ENCODE measurements around the gene FPGS. TPM values are rescaled to one million over a fixed set of nuclear protein-coding genes. Genes with fewer than 3 reads are reported as not detected.

The FPGS gene
- total and polyA plus RNA-seq, 8 donors = 27.0 to 85.3 (median 38.9) TPM

DNA sequence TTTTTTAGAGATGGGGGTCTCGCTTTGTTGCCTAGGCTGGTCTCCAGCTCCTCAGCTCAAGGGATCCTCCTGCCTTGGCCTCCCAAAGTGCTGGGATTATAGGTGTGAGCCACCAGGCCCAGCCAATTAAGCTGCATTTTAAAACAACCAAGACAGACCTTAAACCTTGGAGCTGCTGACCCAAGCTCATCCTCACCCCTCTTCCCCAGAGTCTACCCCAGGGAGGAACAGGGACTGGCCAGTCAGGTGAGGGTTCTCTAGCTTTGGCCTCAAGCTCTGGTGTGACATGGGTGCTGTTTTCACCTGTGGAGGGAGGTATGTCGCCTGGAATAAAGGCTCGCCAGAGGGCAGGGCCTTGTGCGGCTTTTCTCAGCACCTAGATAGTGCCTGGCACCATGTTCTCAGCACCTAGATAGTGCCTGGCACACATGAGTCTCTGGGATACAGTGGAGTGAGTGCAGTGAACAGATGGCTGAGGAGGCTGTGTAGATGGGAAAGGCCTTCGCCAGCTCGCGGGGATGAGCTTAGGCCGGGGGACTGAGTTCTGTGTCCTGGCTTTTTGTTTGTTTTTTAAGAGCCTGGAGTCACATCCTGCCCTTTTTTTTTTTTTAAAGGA is 9.5 kb upstream of the FPGS start:
- TF ChIP-seq, protein P1, sequence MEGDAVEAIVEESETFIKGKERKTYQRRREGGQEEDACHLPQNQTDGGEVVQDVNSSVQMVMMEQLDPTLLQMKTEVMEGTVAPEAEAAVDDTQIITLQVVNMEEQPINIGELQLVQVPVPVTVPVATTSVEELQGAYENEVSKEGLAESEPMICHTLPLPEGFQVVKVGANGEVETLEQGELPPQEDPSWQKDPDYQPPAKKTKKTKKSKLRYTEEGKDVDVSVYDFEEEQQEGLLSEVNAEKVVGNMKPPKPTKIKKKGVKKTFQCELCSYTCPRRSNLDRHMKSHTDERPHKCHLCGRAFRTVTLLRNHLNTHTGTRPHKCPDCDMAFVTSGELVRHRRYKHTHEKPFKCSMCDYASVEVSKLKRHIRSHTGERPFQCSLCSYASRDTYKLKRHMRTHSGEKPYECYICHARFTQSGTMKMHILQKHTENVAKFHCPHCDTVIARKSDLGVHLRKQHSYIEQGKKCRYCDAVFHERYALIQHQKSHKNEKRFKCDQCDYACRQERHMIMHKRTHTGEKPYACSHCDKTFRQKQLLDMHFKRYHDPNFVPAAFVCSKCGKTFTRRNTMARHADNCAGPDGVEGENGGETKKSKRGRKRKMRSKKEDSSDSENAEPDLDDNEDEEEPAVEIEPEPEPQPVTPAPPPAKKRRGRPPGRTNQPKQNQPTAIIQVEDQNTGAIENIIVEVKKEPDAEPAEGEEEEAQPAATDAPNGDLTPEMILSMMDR (IDR thresholded peaks at IDR 0.05) = no peak
- intact Hi-C loops (cut with DNase I) = no loop called here
- DNase-seq (peak in 2 of 6 donors; percentile 42 to 45), ATAC-seq (peak; percentile 15 to 48 (median 36)), FAIRE-seq (no peak)
- 37 to 41% methylated on average over 8 of the region's 8 CpGs for WGBS, 2 donors
- Histone ChIP-seq H3K36me3 (peaks cover 5 to 40% (median 33%) of the 10 kb centered on the region in 3 donors), H3K4me3 (no peak overlapping the region), H3K27me3 (no peaks in the 10 kb centered on the region), H3K27ac (peak overlapping the region in 2 of 4 donors; percentile 48 to 62), H3K4me1 (peaks cover 50 to 69% (median 54%) of the 10 kb centered on the region in 3 donors), H3K9me3 (no peaks in the 10 kb centered on the region)

DNA sequence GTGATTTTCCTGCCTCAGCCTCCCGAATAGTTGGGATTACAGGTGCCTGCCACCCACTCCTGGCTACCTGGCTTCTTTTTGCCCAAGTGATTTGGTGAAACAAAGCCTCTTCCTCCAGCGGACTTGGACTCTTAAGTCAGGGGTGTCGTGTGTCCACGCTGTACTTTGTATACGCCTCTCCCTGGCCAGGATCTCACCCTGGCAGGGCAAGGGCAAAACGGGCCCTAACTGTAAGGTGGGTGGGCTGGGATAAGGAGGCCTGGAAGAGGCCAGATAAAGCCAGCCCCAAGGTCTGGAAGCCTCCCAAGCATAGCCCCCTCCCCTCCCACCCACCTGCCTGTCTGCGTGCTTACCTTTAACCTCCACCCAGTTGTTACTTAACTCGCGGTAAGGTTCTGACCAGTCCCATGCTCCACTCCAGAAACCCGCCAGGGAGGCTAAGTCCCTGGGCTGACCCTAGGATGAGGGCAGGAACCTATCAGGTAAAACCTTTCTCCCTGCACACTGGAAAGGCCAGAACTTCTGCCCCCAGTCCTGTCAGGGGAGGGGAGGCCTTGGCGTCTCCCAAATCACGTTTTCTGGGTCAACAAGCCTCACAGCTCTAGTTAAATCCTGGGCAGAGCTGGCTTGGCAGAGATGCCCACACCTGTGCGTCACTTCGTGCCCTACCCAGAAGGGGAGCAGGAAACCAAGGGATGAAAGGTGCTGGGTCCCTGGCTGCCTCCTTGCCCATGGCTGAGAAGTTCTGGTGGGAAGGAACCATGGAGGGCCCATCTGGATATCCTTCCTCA is 8.5 kb upstream of the FPGS start:
- WGBS, 2 donors = 37 to 42% methylated on average over 14 of the region's 14 CpGs
- peaks cover 5 to 30% (median 25%) of the 10 kb centered on the region in 3 donors for H3K36me3 ChIP-seq
- ATAC-seq = peak; percentile 28 to 54 (median 44)
- TF ChIP-seq, protein P1 (IDR thresholded peaks at IDR 0.05) = no peak
- H3K4me1 ChIP-seq = peaks cover 51 to 69% (median 59%) of the 10 kb centered on the region in 3 donors
- H3K27me3 ChIP-seq = no peaks in the 10 kb centered on the region
- H3K27ac ChIP-seq = peak overlapping the region; percentile 25 to 62 (median 42)
- no peak for FAIRE-seq
- peak in 3 of 6 donors; percentile 63 to 70 (median 63) for DNase-seq
- no peaks in the 10 kb centered on the region for H3K9me3 ChIP-seq
- H3K4me3 ChIP-seq = no peak overlapping the region
- intact Hi-C loops (cut with DNase I) = no loop called here

DNA sequence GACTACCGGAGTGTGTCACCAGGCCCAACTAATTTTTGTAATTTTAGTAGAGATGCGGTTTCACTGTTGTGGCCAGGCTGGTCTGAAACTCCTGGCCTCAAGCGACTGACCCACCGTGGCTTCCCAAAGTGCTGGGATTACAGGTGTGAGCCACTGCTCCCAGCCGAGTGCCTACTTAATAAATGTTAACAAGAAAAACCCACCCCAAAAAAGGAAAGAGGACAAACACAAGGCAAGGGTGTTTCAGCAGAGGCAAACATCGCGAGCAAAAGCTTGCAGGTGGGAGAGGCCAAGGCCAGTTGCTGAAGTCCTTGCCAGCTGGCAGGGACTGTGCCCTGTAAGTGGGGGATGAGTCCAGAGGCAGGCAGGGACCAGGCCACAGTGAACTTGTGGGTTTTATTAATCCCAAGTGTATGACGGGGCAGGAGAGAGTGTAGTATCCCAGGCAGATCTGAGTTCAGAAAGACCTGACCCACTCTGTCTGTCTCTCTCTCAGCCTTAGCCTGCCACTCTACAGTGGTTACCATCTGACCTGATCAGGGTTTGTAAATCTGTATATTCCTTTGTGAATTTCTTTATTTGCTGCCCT is 6.4 kb upstream of the FPGS start:
- peaks cover 0 to 9% (median 6%) of the 10 kb centered on the region in 3 donors for H3K36me3 ChIP-seq
- intact Hi-C loops (cut with DNase I) = no loop called here
- DNase-seq = peak in 5 of 6 donors; percentile 74 to 84 (median 81)
- peak; percentile 33 to 66 (median 48) for ATAC-seq
- no peaks in the 10 kb centered on the region for H3K27me3 ChIP-seq
- TF ChIP-seq, protein P1 (IDR thresholded peaks at IDR 0.05) = no peak
- WGBS, 2 donors = 20 to 23% methylated on average over 8 of the region's 8 CpGs
- FAIRE-seq = no peak
- H3K9me3 ChIP-seq = no peaks in the 10 kb centered on the region
- peak overlapping the region; percentile 42 to 76 (median 58) for H3K27ac ChIP-seq
- H3K4me1 ChIP-seq = peaks cover 49 to 60% (median 60%) of the 10 kb centered on the region in 3 donors
- no peak overlapping the region for H3K4me3 ChIP-seq

DNA sequence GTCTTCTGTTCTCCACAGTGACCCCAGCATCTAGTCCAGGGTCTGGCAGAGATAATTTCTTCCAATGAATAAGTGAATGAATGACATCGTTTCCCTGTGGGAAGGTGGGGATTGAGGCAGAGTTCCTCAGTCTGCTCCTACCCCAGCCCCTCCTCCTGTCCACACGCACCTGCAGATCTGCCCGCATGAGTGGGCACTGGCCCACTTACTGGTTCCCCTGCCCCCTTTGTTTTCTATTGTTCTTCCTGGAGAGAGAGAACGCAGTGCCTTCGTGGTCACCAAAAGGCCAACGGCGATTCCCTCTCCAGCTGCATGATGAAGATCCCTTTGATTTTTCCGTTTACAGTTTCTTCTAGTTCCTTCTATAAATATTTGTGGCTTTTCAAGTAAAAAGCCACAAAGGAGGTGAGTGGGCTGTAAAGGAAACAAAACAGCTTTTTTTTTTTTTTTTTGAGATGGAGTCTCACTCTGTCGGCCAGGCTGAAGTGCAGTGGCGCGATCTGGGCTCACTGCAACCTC is 5.8 kb upstream of the FPGS start:
- no peak for DNase-seq
- intact Hi-C loops (cut with DNase I) = no loop called here
- peaks cover 49 to 66% (median 64%) of the 10 kb centered on the region in 3 donors for H3K4me1 ChIP-seq
- H3K4me3 ChIP-seq = no peak overlapping the region
- WGBS, 2 donors = 60 to 61% methylated on average over 11 of the region's 11 CpGs
- TF ChIP-seq, protein P1 (IDR thresholded peaks at IDR 0.05) = no peak
- no peaks in the 10 kb centered on the region for H3K27me3 ChIP-seq
- ATAC-seq = no peak
- FAIRE-seq = no peak
- no peaks in the 10 kb centered on the region for H3K9me3 ChIP-seq
- peaks cover 0 to 4% (median 0%) of the 10 kb centered on the region in 3 donors for H3K36me3 ChIP-seq
- peak overlapping the region in 3 of 4 donors; percentile 45 to 76 (median 72) for H3K27ac ChIP-seq
